NCI-H345 treated with DMSO at 0.1 percent for 48 hours (cell line): ENCODE results near the gene SERPINB8.
A peak's percentile ranks its signal among the peaks of the same experiment; 100 is the strongest.
"Not testable (repeated sequence)": the region's sequence is repeated elsewhere in the genome, so short reads cannot be mapped to it uniquely, and the experiment has no call there.

ENCODE experiments used
- DNase-seq: peaks from one replicate; lab custom pipeline; 2025; ENCODE audit not compliant: unreplicated experiment; lab: John Stamatoyannopoulos, UW

SERPINB8 gene, protein sequence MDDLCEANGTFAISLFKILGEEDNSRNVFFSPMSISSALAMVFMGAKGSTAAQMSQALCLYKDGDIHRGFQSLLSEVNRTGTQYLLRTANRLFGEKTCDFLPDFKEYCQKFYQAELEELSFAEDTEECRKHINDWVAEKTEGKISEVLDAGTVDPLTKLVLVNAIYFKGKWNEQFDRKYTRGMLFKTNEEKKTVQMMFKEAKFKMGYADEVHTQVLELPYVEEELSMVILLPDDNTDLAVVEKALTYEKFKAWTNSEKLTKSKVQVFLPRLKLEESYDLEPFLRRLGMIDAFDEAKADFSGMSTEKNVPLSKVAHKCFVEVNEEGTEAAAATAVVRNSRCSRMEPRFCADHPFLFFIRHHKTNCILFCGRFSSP

GRCh38 chr18:63969942-63970808, at the start of gene SERPINB8:
TSS of gene SERPINB8 (plus strand) at chr18:63970081. CDS start at chr18:63978309, 8,228 bp downstream.
- peak; percentile 87 for DNase-seq

GRCh38 chr18:63922049-63922448, 47.8 kb upstream of the SERPINB8 start:
- DNase-seq, result no peak

- no peak for DNase-seq
Measured at GRCh38 chr18:63924551-63924950, 45.3 kb upstream of the SERPINB8 start.

DNA sequence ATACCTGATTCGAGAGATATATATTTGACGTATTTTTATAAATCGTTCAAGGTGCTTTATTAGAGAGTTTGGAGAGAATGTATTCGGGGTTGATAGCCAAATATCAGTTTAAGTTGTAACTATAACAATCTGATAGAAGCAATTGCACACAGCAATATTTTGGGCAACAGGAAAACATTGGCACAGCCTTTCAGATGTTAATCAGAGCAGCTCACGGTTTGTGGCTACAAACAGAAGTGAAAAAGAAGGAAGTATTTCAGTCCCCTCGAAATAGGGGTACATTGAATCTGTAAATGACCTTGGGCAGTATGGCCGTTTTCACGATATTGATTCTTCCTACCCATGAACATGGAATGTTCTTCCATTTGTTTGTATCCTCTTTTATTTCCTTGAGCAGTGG, 41.5 kb upstream of the SERPINB8 start:
- DNase-seq, result no peak

DNA sequence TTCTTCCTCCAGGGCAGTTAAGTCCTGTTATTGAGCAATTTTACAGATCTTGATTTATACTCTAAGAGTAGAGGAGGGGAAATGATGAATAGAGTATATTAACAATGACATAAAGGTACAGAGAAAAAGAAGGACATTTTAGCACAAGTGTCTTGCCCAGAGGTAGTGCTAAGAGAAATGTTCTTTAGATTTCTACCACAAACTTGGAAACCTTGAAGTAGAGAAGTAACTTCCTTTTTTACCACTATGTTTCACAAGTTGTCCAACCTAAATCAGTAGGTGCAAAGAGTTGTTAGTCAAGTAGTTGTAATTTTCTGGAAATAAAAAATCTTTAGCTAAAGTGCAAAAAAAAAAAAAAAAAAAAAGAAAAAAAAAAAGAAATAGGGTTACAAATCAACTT, 40.5 kb upstream of the SERPINB8 start:
- DNase-seq, result not testable (repeated sequence)

GRCh38 chr18:63930773-63931354, 39.0 kb upstream of the SERPINB8 start:
- DNase-seq, result no peak

DNA sequence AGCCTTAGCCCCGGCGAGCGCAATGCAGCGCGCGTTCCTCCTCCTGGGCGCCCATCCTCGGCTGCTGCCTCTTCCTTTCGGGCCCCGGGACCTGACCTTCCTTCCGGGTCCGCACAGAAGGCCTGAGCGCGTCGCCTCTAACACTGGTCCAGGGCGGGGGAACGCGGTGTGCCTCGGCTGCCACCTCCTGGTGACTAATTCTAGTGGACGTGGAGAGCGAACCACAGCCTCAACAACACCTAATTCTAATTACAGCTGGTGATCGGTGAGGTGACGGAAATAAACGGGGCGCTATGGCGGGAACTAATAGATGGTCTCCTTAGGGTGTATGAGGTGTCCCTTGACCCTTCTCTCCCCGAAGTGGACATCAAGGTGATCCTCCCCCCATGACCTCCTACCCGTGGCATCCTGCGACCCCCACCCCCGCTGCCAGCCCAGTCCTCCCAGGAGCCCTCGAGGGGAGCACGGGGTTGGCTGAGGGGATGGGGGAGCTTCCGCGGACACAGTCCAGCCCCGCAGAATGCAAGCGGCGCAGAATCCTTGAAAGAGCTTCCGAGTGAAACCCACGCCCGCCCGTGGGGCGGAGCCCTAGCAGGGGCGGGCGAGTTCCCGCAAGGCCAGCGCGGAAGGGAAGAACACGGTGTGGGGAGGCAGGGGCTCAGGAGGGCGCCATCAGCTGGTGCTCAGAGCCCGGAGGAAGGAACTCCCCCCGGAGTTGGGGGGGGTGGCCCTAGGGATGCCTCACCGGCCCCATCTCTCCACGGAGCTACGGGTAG, 33.5 kb upstream of the SERPINB8 start:
- peak; percentile 46 for DNase-seq

- no peak for DNase-seq
Measured at GRCh38 chr18:63936932-63937393, 32.9 kb upstream of the SERPINB8 start.

DNA sequence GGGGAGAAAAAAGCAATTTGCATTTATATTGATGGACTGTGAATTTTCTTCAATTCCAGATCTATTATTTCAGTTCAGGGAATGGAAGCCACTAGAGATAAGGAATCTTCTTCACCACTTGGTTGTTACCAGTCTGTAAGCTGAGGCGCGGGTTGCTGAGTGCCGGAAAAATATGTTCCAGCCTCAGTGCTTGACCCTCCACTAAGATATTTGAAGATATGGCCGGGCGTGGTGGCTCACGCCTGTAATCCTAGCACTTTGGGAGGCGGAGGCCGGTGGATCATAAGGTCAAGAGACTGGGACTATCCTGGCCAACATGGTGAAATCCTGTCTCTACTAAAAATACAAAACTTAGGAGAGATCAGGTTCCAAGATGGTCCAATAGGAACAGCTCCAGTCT, 29.9 kb upstream of the SERPINB8 start:
- no peak for DNase-seq

DNA sequence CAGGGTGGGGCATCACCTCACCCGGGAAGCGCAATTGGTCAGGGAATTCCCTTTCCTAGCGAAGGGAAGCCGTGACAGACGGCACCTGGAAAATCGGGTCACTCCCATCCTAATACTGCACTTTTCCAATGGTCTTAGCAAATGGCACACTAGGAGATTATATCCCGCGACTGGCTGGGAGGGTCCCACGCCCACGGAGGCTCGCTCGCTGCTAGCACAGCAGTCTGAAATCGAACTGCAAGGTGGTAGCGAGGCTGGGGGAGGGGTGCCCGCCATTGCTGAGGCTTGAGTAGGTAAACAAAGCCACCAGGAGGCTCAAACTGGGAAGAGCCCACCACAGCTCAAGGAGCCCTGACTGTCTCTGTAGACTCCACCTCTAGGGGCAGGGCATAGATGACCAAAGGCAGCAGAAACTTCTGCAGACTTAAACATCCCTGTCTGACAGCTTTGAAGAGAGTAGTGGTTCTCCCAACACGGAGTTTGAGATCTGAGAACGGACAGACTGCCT, 29.3 kb upstream of the SERPINB8 start:
- DNase-seq, result not testable (repeated sequence)

DNA sequence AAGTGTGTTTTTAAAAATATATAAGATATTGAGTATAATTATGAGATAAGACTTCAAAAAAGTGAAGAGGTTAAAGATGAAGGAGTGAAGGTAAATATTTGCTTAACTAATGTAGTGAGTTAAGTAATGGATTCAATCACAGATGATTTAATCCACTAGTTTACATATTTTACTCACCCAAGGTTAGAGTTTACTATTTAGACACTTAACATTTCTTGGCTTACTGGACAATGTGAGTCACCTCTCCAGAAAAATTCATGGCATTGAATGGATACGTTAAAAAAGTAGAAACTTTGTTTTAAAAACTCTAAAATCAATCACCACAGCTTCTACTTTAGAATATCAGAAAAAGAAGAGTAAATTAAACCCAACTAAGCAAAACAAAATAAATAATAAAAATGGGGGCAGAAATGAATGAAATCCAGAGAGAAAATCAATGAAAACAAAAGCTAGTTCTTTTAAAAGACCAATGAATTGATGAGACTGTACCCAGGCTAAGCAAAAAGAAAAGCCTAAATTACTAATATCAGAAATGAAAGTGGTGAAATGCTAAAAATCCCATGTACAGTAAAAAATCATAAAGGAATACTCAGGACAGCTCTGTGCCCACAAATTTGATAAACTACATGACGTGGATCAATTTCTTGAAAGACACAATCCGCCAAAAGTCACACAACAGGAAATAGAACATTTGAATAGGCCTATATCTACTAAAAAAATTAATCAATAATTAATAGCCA, 22.7 kb upstream of the SERPINB8 start:
- DNase-seq, result no peak

GRCh38 chr18:63949068-63949737, 20.7 kb upstream of the SERPINB8 start, which contains the start of gene HMSD:
TSS of gene HMSD (plus strand) at chr18:63949301. CDS start at chr18:63953456, 4,155 bp downstream.
- peak; percentile 72 for DNase-seq

DNA sequence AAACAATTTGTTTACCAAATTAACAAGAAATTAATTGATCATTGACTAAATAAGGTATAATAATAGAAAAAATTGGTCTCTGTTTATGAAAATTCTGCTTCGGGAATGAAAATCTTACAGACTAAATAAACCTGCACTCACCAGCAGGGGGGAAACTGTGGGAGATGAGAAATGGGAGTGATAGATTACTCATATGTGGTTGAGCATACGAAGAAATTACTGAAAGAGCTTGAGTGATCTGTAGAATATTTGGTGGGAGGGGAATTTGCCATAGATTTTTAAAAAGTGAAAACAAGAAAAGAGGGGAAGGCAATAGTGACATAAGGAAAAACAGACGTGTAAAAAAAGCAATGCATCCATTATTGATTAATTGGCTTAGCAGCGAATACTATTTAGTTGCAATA, 18.6 kb upstream of the SERPINB8 start:
- no peak for DNase-seq

DNA sequence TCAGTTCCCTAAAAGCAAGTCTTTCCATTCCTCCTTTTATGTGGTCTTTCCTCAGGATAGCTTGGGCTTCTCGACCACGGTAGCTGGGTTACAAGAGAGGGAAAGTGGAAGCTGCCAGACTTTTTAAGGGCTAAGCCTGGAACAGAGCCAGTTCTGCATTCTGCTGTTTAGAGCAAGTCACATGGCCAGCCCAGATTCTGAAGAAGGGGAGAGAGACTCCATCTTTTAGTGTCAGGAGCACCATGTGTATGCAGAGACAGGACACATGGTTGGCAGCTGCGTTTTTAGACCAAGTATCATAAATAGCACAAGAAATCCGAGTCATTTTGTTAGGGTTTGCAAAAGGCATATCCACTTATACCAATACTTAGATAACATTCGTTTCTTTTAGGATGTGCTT, 16.1 kb upstream of the SERPINB8 start:
- no peak for DNase-seq

DNA sequence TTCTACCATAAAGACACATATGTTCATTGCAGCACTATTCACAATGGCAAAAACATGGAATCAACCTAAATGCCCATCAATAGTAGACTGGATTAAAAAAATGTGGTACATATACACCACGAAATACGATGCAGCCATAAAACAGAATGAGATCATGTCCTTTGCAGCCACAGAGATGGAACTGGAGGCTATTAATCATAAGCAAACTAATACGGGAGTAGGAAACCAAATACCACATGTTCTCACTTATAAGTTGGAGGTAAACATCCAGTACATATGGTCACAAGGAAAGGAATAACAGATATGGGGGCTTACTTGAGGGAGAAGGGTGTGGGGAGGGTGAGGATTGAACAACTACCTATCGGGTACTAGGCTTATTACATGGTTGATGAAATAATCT, 13.1 kb upstream of the SERPINB8 start:
- no peak for DNase-seq

GRCh38 chr18:63960891-63961290, 9.0 kb upstream of the SERPINB8 start:
- no peak for DNase-seq

DNA sequence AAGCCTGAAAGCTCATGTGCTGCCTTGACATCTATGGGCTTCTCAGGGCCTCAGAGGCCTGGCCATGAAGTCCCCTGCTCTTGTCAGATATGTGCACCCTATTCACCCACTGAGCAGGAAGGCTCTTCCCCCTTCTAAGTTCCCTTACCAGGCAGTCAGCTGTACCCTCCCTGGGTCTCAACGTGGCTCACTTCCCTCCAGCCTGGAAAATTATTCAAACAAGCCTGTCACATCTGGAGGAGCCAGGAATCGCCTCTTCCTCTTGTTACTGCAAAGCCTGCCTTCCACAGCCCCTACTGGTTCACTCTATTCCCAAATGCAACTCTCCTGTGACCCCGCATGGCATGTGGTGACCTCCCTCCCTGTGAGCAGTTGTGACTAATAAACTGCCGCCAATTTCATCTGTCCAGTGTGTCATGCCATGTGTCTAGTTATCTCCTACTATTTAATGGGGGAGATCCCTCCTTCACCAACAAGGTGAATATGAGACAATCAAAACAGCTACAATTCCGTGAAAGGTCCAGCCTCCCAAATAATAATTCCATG, 8.4 kb upstream of the SERPINB8 start:
- no peak for DNase-seq

GRCh38 chr18:63962137-63962536, 7.7 kb upstream of the SERPINB8 start:
- DNase-seq, result no peak
